DND-41 (cell line): Measurements from ENCODE around the gene KIF3C.

Experiments used
- ATAC-seq: fragments of 200-7000 bp; cut with Tn5 transposase; 3 replicates; pipeline ENCODE4 v1.9.1; 2021; ENCODE audit warnings: low read depth; ENCODE audit not compliant: insufficient read depth
- DNase-seq: peaks from one replicate; pipeline ENCODE4 v3.0.0-alpha.2; 2020
- H2AFZ ChIP-seq: 2 replicates; pipeline ENCODE4 v1.6.0; 2012; ENCODE audit warnings: low read depth, low read length
- H3K27ac ChIP-seq: 2 replicates; pipeline ENCODE4 v1.5.1; 2012; ENCODE audit warnings: low read length, inconsistent platforms
- H3K27me3 ChIP-seq: fragments of 200-600 bp; sonication (generic); 2 replicates; pipeline ENCODE4 v1.6.0; 2012; ENCODE audit warnings: low read length, mild to moderate bottlenecking, inconsistent platforms; ENCODE audit not compliant: insufficient read depth, poor library complexity
- H3K36me3 ChIP-seq: 2 replicates; pipeline ENCODE4 v1.5.1; 2012; ENCODE audit warnings: low read length, inconsistent platforms; ENCODE audit not compliant: insufficient read depth
- H3K4me1 ChIP-seq: 2 replicates; pipeline ENCODE4 v1.5.1; 2012; ENCODE audit warnings: mild to moderate bottlenecking, low read length; ENCODE audit not compliant: insufficient read depth
- H3K4me2 ChIP-seq: 2 replicates; pipeline ENCODE4 v1.6.0; 2012; ENCODE audit warnings: mild to moderate bottlenecking, moderate library complexity, low read length, inconsistent platforms; ENCODE audit not compliant: insufficient read depth
- H3K4me3 ChIP-seq, 2 experiments: fragments of 200-600 bp in 1 of 2; shearing (Covaris generic) in 1 of 2; 2 replicates each; pipeline ENCODE4 v1.5.1; 2012 to 2016; ENCODE audit warnings: inconsistent platforms in 2 of 2, low read length in 2 of 2, mild to moderate bottlenecking in 2 of 2, low read depth in 1 of 2, moderate library complexity in 1 of 2
- H3K79me2 ChIP-seq: 2 replicates; pipeline ENCODE4 v1.6.0; 2012; ENCODE audit warnings: low read length, inconsistent platforms; ENCODE audit not compliant: insufficient read depth
- H3K9ac ChIP-seq: 2 replicates; pipeline ENCODE4 v1.6.0; 2012; ENCODE audit warnings: low read depth, mild to moderate bottlenecking, inconsistent platforms, low read length, moderate library complexity
- H3K9me3 ChIP-seq: 2 replicates; pipeline ENCODE4 v1.5.1; 2012; ENCODE audit warnings: low read length, moderate library complexity, mild to moderate bottlenecking, inconsistent platforms; ENCODE audit not compliant: insufficient read depth, severe bottlenecking
- H4K20me1 ChIP-seq: 2 replicates; pipeline ENCODE4 v1.6.0; 2012; ENCODE audit warnings: low read length; ENCODE audit not compliant: insufficient read depth
- CTCF ChIP-seq: IDR thresholded peaks from 2 replicates; pipeline ENCODE4 v1.5.1; 2012; ENCODE audit warnings: borderline replicate concordance, low read length, moderate library complexity, mild to moderate bottlenecking; ENCODE audit not compliant: poor library complexity, severe bottlenecking; ENCODE audit errors: extremely low read depth
- EZH2 ChIP-seq: IDR thresholded peaks from 3 replicates; pipeline ENCODE4 v1.6.1; 2012; ENCODE audit warnings: borderline replicate concordance, low read depth, mild to moderate bottlenecking, moderate library complexity, low read length, inconsistent platforms; ENCODE audit not compliant: severe bottlenecking

The KIF3C gene

DNA sequence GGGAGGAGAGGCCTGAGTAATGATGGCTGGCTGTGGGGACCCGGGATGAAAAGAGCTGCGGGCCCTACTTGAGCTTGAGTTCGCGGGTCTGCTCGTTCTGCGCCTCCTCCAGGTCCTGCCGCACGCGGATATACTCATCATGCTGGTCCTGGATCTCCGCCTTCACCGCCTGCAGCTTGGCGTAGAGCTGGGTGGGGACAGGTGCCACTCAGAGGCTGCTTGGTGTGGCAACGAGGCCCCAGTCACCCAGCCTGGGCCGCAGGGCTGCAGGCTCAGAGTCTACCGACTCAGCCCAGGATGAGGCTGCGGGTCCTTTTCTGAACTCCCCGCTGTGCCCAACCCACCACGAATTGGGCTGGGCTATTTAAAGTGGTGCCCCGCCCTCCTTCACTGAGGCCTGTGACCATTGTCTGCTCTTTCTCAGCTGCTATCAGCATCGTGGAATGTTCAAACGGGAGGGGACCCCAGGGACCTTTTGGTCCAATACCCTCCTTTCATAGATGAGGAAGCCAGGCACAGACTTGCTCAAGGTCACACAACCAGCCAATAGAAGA, 28.0 kb downstream of the KIF3C start:
- H3K27me3 ChIP-seq = no peaks in the 10 kb centered on the region
- H3K4me3 ChIP-seq = no peak overlapping the region
- H3K9ac ChIP-seq = no peak overlapping the region
- H3K9me3 ChIP-seq = no peaks in the 10 kb centered on the region
- no peak for ATAC-seq
- no peaks in the 10 kb centered on the region for H3K79me2 ChIP-seq
- TF ChIP-seq CTCF (no peak), EZH2 (no peak)
- no peak overlapping the region for H2AFZ ChIP-seq
- peaks cover 30% of the 10 kb centered on the region for H3K36me3 ChIP-seq
- no peak overlapping the region for H3K4me2 ChIP-seq
- H3K27ac ChIP-seq = no peak overlapping the region
- DNase-seq = no peak
- no peaks in the 10 kb centered on the region for H4K20me1 ChIP-seq
- H3K4me1 ChIP-seq = no peaks in the 10 kb centered on the region

DNA sequence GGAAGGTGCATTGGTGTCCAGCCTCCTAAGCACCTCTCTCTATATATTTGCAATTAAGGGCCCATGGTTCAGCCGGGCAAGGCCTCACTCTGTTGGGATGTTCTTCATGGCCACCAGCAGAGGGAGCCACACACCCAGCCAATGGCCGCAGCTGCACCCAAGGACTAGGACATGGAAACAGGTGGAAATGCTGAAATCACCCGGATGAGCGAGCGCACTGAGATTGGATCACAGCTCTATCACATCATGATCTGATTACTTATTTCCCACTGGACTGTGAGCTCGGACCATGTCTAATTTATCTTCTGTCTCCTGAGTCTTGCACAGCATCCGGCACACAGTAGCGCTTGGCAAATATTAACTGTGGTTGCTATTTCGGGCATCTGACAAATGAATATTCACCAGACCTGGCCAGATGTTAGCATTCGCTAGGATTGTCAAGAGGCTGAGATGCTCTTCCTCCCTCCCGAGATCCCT, 31.2 kb downstream of the KIF3C start:
- no peaks in the 10 kb centered on the region for H4K20me1 ChIP-seq
- ATAC-seq (peak; percentile 98), DNase-seq (peak; percentile 78)
- TF ChIP-seq EZH2 (no peak), CTCF (peak; percentile 96)
- H3K4me1 ChIP-seq = no peaks in the 10 kb centered on the region
- no peaks in the 10 kb centered on the region for H3K9me3 ChIP-seq
- no peak overlapping the region for H3K27ac ChIP-seq
- H3K36me3 ChIP-seq = peaks cover 14% of the 10 kb centered on the region
- H3K4me2 ChIP-seq = no peak overlapping the region
- H3K9ac ChIP-seq = no peak overlapping the region
- H3K79me2 ChIP-seq = no peaks in the 10 kb centered on the region
- no peak overlapping the region for H3K4me3 ChIP-seq
- H2AFZ ChIP-seq = no peak overlapping the region
- H3K27me3 ChIP-seq = no peaks in the 10 kb centered on the region

- ATAC-seq = no peak
Measured at GRCh38 chr2:25948437-25948836, 33.9 kb downstream of the KIF3C start.

More at GRCh38 chr2:25948437-25948836, 33.9 kb downstream of the KIF3C start:
- TF ChIP-seq EZH2 (no peak), CTCF (no peak)
- Histone ChIP-seq H3K27me3 (no peaks in the 10 kb centered on the region), H2AFZ (no peak overlapping the region), H3K27ac (no peak overlapping the region), H3K4me1 (no peaks in the 10 kb centered on the region), H3K4me3 (no peak overlapping the region), H3K9ac (no peak overlapping the region), H3K79me2 (no peaks in the 10 kb centered on the region), H3K4me2 (no peak overlapping the region), H3K36me3 (no peaks in the 10 kb centered on the region), H3K9me3 (no peaks in the 10 kb centered on the region), H4K20me1 (no peaks in the 10 kb centered on the region)
- no peak for DNase-seq
